Trophoblast cell (in vitro differentiated cells and primary cell): Measurements from ENCODE around the gene SLC5A4. TPM values are rescaled to one million over a fixed set of nuclear protein-coding genes. Genes with fewer than 3 reads are reported as not detected.
"Not testable (repeated sequence)": the region's sequence is repeated elsewhere in the genome, so short reads cannot be mapped to it uniquely, and the experiment has no call there.

Experiments
- DNase-seq, 2 donors: peaks; one replicate each; pipeline ENCODE4 v3.0.0-alpha.2; 2016
- H2AFZ ChIP-seq: 2 replicates; pipeline ENCODE4 v1.6.1; 2013; ENCODE audit warnings: low read length, moderate library complexity, mild to moderate bottlenecking; ENCODE audit not compliant: insufficient read depth, poor library complexity
- H2AK5ac ChIP-seq: 2 replicates; pipeline ENCODE4 v1.6.1; 2013; ENCODE audit warnings: mild to moderate bottlenecking, low read length
- H2BK120ac ChIP-seq: 2 replicates; pipeline ENCODE4 v1.6.1; 2013; ENCODE audit warnings: low read length, mild to moderate bottlenecking, moderate library complexity; ENCODE audit not compliant: insufficient read depth, poor library complexity
- H2BK12ac ChIP-seq: 2 replicates; pipeline ENCODE4 v1.6.1; 2013; ENCODE audit warnings: mild to moderate bottlenecking, low read length, moderate library complexity
- H2BK5ac ChIP-seq: 2 replicates; pipeline ENCODE4 v1.6.1; 2013; ENCODE audit warnings: low read length, low read depth, moderate library complexity, mild to moderate bottlenecking; ENCODE audit not compliant: poor library complexity
- H3K14ac ChIP-seq: 2 replicates; pipeline ENCODE4 v1.6.1; 2013; ENCODE audit warnings: mild to moderate bottlenecking, low read length
- H3K18ac ChIP-seq: 2 replicates; pipeline ENCODE4 v1.6.1; 2013; ENCODE audit warnings: mild to moderate bottlenecking, low read length
- H3K23ac ChIP-seq: 2 replicates; pipeline ENCODE4 v1.6.1; 2013; ENCODE audit warnings: low read length
- H3K27ac ChIP-seq: 2 replicates; pipeline ENCODE4 v1.5.1; 2013; ENCODE audit warnings: low read depth, mild to moderate bottlenecking, inconsistent platforms, low read length, moderate library complexity
- H3K27me3 ChIP-seq: 2 replicates; pipeline ENCODE4 v1.6.1; 2013; ENCODE audit warnings: inconsistent platforms, mild to moderate bottlenecking, low read length, moderate library complexity; ENCODE audit not compliant: insufficient read depth
- H3K36me3 ChIP-seq, 2 experiments: 1 replicate in 1 of 2; 2 replicates in 1 of 2; pipeline ENCODE4 v1.6.1; 2013; ENCODE audit warnings: low read length in 2 of 2, mild to moderate bottlenecking in 2 of 2, moderate library complexity in 1 of 2; ENCODE audit not compliant: insufficient read depth in 2 of 2, control insufficient read depth in 1 of 2
- H3K4ac ChIP-seq: 2 replicates; pipeline ENCODE4 v1.6.1; 2013; ENCODE audit warnings: low read depth, mild to moderate bottlenecking, low read length, moderate library complexity
- H3K4me1 ChIP-seq, 2 experiments: 1 replicate in 1 of 2; 2 replicates in 1 of 2; pipeline ENCODE4 v1.6.1; 2013; ENCODE audit warnings: low read length in 2 of 2, mild to moderate bottlenecking in 2 of 2, moderate library complexity in 1 of 2; ENCODE audit not compliant: insufficient read depth in 2 of 2, control insufficient read depth in 1 of 2
- H3K4me2 ChIP-seq: 2 replicates; pipeline ENCODE4 v1.6.1; 2013; ENCODE audit warnings: inconsistent platforms, mild to moderate bottlenecking, low read length, moderate library complexity
- H3K4me3 ChIP-seq: 2 replicates; pipeline ENCODE4 v1.5.1; 2013; ENCODE audit warnings: mild to moderate bottlenecking, low read depth, low read length, inconsistent platforms
- H3K79me1 ChIP-seq: one replicate; pipeline ENCODE4 v1.6.1; 2013; ENCODE audit warnings: low read length
- H3K79me2 ChIP-seq: 2 replicates; pipeline ENCODE4 v1.6.1; 2013; ENCODE audit warnings: low read length, mild to moderate bottlenecking; ENCODE audit not compliant: control insufficient read depth, insufficient read depth, poor library complexity
- H3K9ac ChIP-seq: 2 replicates; pipeline ENCODE4 v1.6.1; 2013; ENCODE audit warnings: mild to moderate bottlenecking, low read length
- H3K9me3 ChIP-seq: 2 replicates; pipeline ENCODE4 v1.6.1; 2013; ENCODE audit warnings: low read depth, mild to moderate bottlenecking, control low read depth, inconsistent platforms, low read length; ENCODE audit not compliant: insufficient read depth
- H4K12ac ChIP-seq: 2 replicates; pipeline ENCODE4 v1.6.1; 2013; ENCODE audit warnings: low read depth, mild to moderate bottlenecking, low read length, moderate library complexity
- H4K8ac ChIP-seq: 2 replicates; pipeline ENCODE4 v1.6.1; 2013; ENCODE audit warnings: low read depth, mild to moderate bottlenecking, low read length, moderate library complexity
- H4K91ac ChIP-seq: one replicate; pipeline ENCODE4 v1.6.1; 2013; ENCODE audit warnings: low read depth, mild to moderate bottlenecking, low read length, moderate library complexity
- WGBS: extraction: QIAGEN DNeasy Blood & Tissue Kit; methylation state at CpG from one replicate; pipeline ENCODE4 v1.1.7; 2013; ENCODE audit warnings: missing lambda C conversion rate; ENCODE audit not compliant: insufficient read length, insufficient coverage; ENCODE audit errors: extremely low coverage; 5-methylcytosine and 5-hydroxymethylcytosine counted together
- polyA plus RNA-seq: library from polyadenylated mRNA; stranded (reverse); fragments of 200-250 nt; gene quantifications from 2 replicates; pipeline ENCODE4 v1.2.3, GENCODE V29; 2013

Gene SLC5A4
- not detected in 2 replicates for polyA plus RNA-seq

DNA sequence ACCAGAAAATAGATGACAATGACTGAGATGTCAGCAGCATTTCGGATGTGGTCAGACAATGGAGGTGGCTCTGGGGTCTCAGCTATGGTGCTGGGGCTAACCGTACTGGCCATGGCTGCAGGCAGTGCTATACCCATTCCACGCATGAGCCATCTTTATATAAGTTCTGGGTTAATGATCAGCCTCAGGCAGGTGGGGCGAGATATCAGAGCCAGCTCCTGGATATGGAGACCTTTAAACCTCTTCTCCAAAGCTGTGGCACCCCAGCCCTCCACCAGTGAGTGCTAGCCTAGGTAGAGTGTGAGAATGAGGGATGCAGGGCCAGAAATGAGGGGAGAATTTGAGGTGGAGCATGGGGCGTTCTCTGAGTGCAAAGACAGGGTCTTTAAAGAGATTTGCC, at the start of gene SLC5A4:
Gene SLC5A4 (minus strand): TSS at position 131 of the 400 bp plus-strand sequence. CDS start 18 bp downstream, at position 113.
- Histone ChIP-seq H3K27ac (no peak within 1 kb of the TSS), H3K79me2 (no peaks in the 10 kb centered on the region), H2BK5ac (no peak within 1 kb of the TSS), H2BK12ac (no peak within 1 kb of the TSS), H3K4me3 (no peak within 1 kb of the TSS), H3K9ac (no peak within 1 kb of the TSS), H3K9me3 (peaks cover 2% of the 10 kb centered on the region), H4K12ac (no peak within 1 kb of the TSS), H3K27me3 (no peaks in the 10 kb centered on the region), H3K36me3 (no peaks in the 10 kb centered on the region), H4K91ac (no peak within 1 kb of the TSS), H3K4me2 (no peak within 1 kb of the TSS), H3K23ac (no peak within 1 kb of the TSS), H3K4me1 (no peaks in the 10 kb centered on the region), H3K4ac (no peak within 1 kb of the TSS), H3K79me1 (no peaks in the 10 kb centered on the region), H4K8ac (no peak within 1 kb of the TSS), H2AK5ac (no peak within 1 kb of the TSS), H3K18ac (no peak within 1 kb of the TSS), H2BK120ac (no peak within 1 kb of the TSS), H3K14ac (no peak within 1 kb of the TSS), H2AFZ (no peak within 1 kb of the TSS)
- no peak for DNase-seq
- WGBS: no CpG with 5 or more reads among the region's 5 CpGs

DNA sequence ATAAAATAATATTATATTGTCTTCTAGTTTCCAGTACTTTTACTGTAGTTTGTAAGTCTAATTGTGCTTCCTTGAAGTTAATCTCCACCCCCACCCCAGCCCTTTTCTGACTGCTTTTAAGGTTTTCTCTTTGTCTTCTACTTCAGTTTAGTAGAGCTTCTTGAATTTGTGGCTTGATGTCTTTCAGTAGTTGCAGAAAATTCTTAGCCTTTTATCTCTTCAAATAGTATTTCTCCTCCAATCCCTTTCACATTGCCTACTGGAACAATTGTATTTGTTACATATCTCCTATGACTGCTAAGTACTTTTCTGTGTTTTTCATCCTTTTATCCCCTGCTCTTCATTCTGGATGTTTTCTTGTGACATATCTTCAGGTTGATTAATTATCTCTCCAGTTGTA, 38.8 kb upstream of the SLC5A4 start:
- H3K36me3 ChIP-seq, H3K79me1 ChIP-seq, H2BK5ac ChIP-seq, H3K79me2 ChIP-seq, H3K14ac ChIP-seq, H2BK120ac ChIP-seq, H3K18ac ChIP-seq, H3K9ac ChIP-seq, H2AK5ac ChIP-seq, H3K4me2 ChIP-seq, H3K9me3 ChIP-seq, DNase-seq, H2BK12ac ChIP-seq, H2AFZ ChIP-seq, H3K23ac ChIP-seq, H4K8ac ChIP-seq, H4K91ac ChIP-seq, H3K4me1 ChIP-seq, H3K4me3 ChIP-seq, H3K27me3 ChIP-seq, H4K12ac ChIP-seq, H3K4ac ChIP-seq, H3K27ac ChIP-seq: not testable (repeated sequence)

DNA sequence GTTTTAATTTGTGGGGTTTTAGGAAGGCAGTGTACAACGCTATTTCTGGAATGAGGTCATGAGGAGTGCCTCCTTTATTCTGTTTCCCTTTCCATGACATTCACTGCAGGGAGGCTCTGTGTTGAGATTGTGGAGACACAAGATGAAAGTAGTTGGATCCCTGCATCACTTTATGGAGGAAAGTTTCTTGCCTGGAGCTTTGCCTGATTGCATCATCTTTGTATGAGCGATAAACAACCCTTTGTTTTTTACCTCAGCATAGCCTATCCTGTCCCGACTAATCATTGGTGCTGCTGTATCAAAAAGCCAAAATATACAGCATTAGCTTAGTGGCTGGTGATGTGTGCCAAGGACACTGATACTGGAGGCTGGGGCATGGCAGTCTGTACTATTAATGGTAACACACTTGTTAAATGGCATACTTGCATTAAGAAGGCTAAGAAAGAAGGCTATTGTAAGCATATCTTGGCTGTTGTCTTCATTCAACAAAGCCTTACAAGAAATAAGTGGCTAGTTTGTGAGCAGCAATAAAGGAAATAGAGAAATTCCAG, 31.2 kb upstream of the SLC5A4 start:
- no peak overlapping the region for H3K14ac ChIP-seq
- H3K36me3 ChIP-seq: no peaks in the 10 kb centered on the region
- H3K27me3 ChIP-seq: no peaks in the 10 kb centered on the region
- no peaks in the 10 kb centered on the region for H3K79me2 ChIP-seq
- H3K4ac ChIP-seq: no peak overlapping the region
- no peak overlapping the region for H3K27ac ChIP-seq
- no peak overlapping the region for H3K23ac ChIP-seq
- H3K79me1 ChIP-seq: no peaks in the 10 kb centered on the region
- H3K4me3 ChIP-seq: no peak overlapping the region
- no peak overlapping the region for H2BK12ac ChIP-seq
- H2BK120ac ChIP-seq: no peak overlapping the region
- no peak overlapping the region for H3K18ac ChIP-seq
- H3K4me2 ChIP-seq: no peak overlapping the region
- no peaks in the 10 kb centered on the region for H3K4me1 ChIP-seq
- H4K91ac ChIP-seq: no peak overlapping the region
- WGBS: no CpG with 5 or more reads among the region's 3 CpGs
- H2AK5ac ChIP-seq: no peak overlapping the region
- H4K12ac ChIP-seq: no peak overlapping the region
- H3K9me3 ChIP-seq: peaks cover 2% of the 10 kb centered on the region
- no peak for DNase-seq
- H3K9ac ChIP-seq: no peak overlapping the region
- H4K8ac ChIP-seq: no peak overlapping the region
- H2AFZ ChIP-seq: no peak overlapping the region
- H2BK5ac ChIP-seq: no peak overlapping the region

DNA sequence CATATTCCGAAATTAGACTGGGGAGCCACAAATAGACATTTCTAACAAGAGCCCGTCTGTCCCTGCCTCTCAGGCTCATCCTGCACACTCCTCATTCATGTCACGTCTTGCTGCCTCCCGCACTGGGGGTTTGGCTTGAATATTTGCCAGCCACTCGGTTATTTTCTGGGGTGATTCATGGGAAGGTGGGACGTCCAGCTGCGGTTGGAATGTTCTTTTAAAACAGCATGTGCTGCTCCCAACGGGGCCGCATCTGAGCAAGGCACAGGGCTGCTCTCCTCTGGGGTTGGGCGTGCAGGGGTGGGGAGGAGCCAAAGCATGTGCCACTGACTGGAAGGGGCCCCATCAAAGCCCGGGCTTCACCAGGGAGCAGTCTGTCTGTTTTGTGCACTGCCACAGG, 25.9 kb upstream of the SLC5A4 start:
- no peak overlapping the region for H2AFZ ChIP-seq
- H3K23ac ChIP-seq: no peak overlapping the region
- no CpG with 5 or more reads among the region's 11 CpGs for whole genome bisulfite sequencing
- H2BK120ac ChIP-seq: no peak overlapping the region
- H3K9me3 ChIP-seq: peaks cover 2% of the 10 kb centered on the region
- no peak overlapping the region for H4K91ac ChIP-seq
- no peak overlapping the region for H4K12ac ChIP-seq
- no peak overlapping the region for H3K14ac ChIP-seq
- H3K4me1 ChIP-seq: no peaks in the 10 kb centered on the region
- no peak overlapping the region for H3K27ac ChIP-seq
- no peaks in the 10 kb centered on the region for H3K36me3 ChIP-seq
- H3K18ac ChIP-seq: no peak overlapping the region
- H3K79me1 ChIP-seq: no peaks in the 10 kb centered on the region
- no peak overlapping the region for H3K4me2 ChIP-seq
- no peaks in the 10 kb centered on the region for H3K79me2 ChIP-seq
- H3K27me3 ChIP-seq: no peaks in the 10 kb centered on the region
- no peak overlapping the region for H2BK5ac ChIP-seq
- no peak overlapping the region for H2AK5ac ChIP-seq
- H3K4ac ChIP-seq: no peak overlapping the region
- no peak overlapping the region for H3K9ac ChIP-seq
- H2BK12ac ChIP-seq: no peak overlapping the region
- no peak overlapping the region for H3K4me3 ChIP-seq
- no peak overlapping the region for H4K8ac ChIP-seq
- DNase-seq: no peak
